SU-DHL-6 (cell line): ENCODE results near the gene MARF1.
"Not testable (repeated sequence)": the region's sequence is repeated elsewhere in the genome, so short reads cannot be mapped to it uniquely, and the experiment has no call there.

Source experiments
- H2AFZ ChIP-seq: fragments of 200-600 bp; sonication (generic); 2 replicates; pipeline ENCODE4 v1.6.1; 2014; ENCODE audit warnings: low read depth, mild to moderate bottlenecking, moderate library complexity, mixed read lengths, antibody characterized with exemption, low read length; ENCODE audit not compliant: severe bottlenecking
- H3F3A ChIP-seq: fragments of 200-600 bp; shearing (Covaris generic); 2 replicates; pipeline ENCODE4 v1.6.0; 2016; ENCODE audit warnings: antibody characterized with exemption, mild to moderate bottlenecking; ENCODE audit not compliant: insufficient read depth
- H3K27ac ChIP-seq: fragments of 200-600 bp; sonication (generic); 2 replicates; pipeline ENCODE4 v1.5.1; 2016; ENCODE audit warnings: low read depth, mild to moderate bottlenecking, low read length, moderate library complexity, mixed read lengths
- H3K27me3 ChIP-seq: fragments of 200-600 bp; sonication (generic), shearing (Covaris generic); 2 replicates; pipeline ENCODE4 v1.6.0; 2014; ENCODE audit warnings: mild to moderate bottlenecking, low read length
- H3K36me3 ChIP-seq: fragments of 200-600 bp; sonication (generic); 2 replicates; pipeline ENCODE4 v1.6.1; 2014; ENCODE audit warnings: mild to moderate bottlenecking, low read length, mixed read lengths
- H3K4me2 ChIP-seq: fragments of 300-600, 200-600 bp; shearing (Covaris generic), sonication (generic); 2 replicates; pipeline ENCODE4 v1.6.0; 2014; ENCODE audit warnings: low read length, low read depth, mild to moderate bottlenecking; ENCODE audit not compliant: poor library complexity, severe bottlenecking
- H3K4me3 ChIP-seq: fragments of 200-600 bp; sonication (generic); 2 replicates; pipeline ENCODE4 v1.5.1; 2014; ENCODE audit warnings: antibody characterized with exemption, low read length, mild to moderate bottlenecking, mixed read lengths; ENCODE audit not compliant: insufficient read depth, poor library complexity, severe bottlenecking
- H3K79me2 ChIP-seq: fragments of 200-600 bp; sonication (generic); 2 replicates; pipeline ENCODE4 v1.6.1; 2014; ENCODE audit warnings: mild to moderate bottlenecking, low read length, moderate library complexity; ENCODE audit not compliant: insufficient read depth
- H3K9ac ChIP-seq: fragments of 200-600 bp; sonication (generic); 2 replicates; pipeline ENCODE4 v1.7.0; 2014; ENCODE audit warnings: mild to moderate bottlenecking, low read length
- H3K9me2 ChIP-seq: fragments of 200-600 bp; sonication (generic); replicated peaks from 2 replicates; pipeline ENCODE4 v1.6.1; 2014; ENCODE audit warnings: low read length; ENCODE audit not compliant: insufficient read depth
- H3K9me3 ChIP-seq: fragments of 200-600 bp; sonication (generic); 2 replicates; pipeline ENCODE4 v1.6.1; 2014; ENCODE audit warnings: low read length, mixed read lengths; ENCODE audit not compliant: insufficient read depth
- H4K20me1 ChIP-seq: fragments of 200-600 bp; sonication (generic); 2 replicates; pipeline ENCODE4 v1.6.1; 2014; ENCODE audit warnings: low read depth, mild to moderate bottlenecking, antibody characterized with exemption, low read length, moderate library complexity, mixed read lengths
- EZH2phosphoT487 ChIP-seq: fragments of 200-600 bp; sonication (generic), shearing (Covaris generic); conservative IDR thresholded peaks from 2 replicates; pipeline ENCODE4 v1.6.1; 2018; ENCODE audit warnings: mild to moderate bottlenecking, antibody characterized with exemption, low read length, moderate library complexity, mixed read lengths
- TF ChIP-seq, protein P1 (sequence below): fragments of 200-600 bp; sonication (generic); IDR thresholded peaks from one replicate; pipeline ENCODE4 v1.5.1; 2017; ENCODE audit warnings: antibody characterized with exemption, mild to moderate bottlenecking, low read length, moderate library complexity; ENCODE audit not compliant: insufficient read depth, poor library complexity, severe bottlenecking

The MARF1 gene

DNA sequence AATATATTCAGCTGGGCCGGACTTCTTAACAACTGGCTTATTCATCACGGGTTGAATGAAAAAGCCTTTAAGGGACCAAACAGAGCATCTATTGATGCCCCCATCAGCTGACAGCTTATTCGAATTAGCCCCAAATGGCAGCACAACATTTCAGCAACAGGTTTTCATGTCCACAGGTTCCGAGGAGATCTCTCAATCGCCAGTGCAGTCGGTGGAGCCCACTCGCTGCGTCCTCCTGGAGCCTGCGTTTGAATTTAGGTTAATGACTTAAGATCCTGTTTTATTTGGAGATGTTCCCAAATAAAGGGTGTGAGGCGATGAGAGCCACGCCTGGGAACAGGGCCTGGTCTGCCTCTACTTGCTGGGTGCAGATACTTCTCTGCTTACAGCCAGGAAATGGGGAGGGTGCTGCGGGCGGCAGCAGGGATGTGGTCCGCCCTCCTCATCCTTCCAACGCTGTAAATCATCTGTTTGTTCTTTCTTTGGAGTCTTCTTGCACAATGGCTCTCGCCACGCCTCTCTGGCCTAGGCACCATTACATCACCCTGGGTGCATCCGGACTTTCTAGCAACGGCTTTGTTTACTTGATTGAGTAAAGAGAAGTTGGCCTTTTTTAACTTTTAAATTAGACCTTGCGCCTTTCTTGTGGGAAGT lies 29.7 kb upstream of the MARF1 start:
- Histone ChIP-seq H4K20me1 (no peaks in the 10 kb centered on the region), H3K4me2 (no peak overlapping the region), H3K9me3 (no peaks in the 10 kb centered on the region), H3K27me3 (no peaks in the 10 kb centered on the region), H3F3A (no peaks in the 10 kb centered on the region), H3K79me2 (peaks cover 5% of the 10 kb centered on the region; the same call in 1 of the 2 replicates), H2AFZ (no peak overlapping the region), H3K27ac (no peak overlapping the region), H3K9ac (no peak overlapping the region), H3K4me3 (no peak overlapping the region), H3K36me3 (no peaks in the 10 kb centered on the region), H3K9me2 (no peaks in the 10 kb centered on the region)
- TF ChIP-seq, protein P1, sequence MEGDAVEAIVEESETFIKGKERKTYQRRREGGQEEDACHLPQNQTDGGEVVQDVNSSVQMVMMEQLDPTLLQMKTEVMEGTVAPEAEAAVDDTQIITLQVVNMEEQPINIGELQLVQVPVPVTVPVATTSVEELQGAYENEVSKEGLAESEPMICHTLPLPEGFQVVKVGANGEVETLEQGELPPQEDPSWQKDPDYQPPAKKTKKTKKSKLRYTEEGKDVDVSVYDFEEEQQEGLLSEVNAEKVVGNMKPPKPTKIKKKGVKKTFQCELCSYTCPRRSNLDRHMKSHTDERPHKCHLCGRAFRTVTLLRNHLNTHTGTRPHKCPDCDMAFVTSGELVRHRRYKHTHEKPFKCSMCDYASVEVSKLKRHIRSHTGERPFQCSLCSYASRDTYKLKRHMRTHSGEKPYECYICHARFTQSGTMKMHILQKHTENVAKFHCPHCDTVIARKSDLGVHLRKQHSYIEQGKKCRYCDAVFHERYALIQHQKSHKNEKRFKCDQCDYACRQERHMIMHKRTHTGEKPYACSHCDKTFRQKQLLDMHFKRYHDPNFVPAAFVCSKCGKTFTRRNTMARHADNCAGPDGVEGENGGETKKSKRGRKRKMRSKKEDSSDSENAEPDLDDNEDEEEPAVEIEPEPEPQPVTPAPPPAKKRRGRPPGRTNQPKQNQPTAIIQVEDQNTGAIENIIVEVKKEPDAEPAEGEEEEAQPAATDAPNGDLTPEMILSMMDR, result no peak
- no peak for TF ChIP-seq EZH2phosphoT487

DNA sequence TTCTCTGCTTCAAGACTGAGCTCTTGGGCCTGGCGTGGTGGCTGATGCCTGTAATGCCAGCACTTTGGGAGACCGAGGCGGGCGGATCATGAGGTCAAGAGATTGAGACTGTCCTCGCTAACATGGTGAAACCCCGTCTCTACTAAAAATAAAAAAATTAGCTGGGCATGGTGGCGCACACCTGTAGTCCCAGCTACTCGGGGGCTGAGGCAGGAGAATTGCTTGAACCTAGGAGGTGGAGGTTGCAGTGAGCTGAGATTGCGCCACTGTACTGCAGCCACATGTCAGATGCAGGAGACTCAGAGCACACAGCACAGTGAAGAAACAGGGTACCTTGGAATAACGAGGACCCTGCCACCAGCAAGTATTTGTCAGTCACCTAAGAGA lies 29.2 kb upstream of the MARF1 start:
- not testable (repeated sequence) for H3K79me2 ChIP-seq, H3K4me2 ChIP-seq, H3K9ac ChIP-seq

DNA sequence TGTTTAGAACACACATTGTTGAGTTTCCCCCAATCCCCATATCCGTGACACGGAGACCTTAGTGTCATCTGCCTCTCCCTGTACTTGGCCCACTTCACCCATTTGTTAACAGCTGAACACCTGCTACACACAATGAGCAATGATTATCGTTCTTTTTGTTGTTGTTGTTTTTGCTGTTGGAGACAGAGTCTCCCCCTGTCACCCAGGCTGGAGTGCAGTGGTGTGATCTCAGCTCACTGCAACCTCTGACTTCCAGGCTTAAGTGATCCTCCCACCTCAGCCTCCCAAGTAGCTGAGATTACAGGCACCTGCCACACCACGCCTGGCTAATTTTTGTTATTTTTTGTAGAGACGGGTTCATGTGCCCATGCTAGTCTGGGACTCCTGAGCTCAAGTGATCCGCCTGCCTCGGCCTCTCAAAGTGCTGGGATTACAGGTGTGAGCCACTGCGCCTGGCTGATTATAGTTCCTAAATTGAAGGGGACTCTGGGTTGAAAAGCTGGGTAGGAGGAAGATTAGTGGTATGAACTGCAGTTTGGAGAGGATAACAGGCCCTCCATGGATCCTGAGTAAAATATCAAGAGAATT lies 28.7 kb upstream of the MARF1 start:
- TF ChIP-seq EZH2phosphoT487, result no peak
- TF ChIP-seq, protein P1, result no peak
- H4K20me1 ChIP-seq, result no peaks in the 10 kb centered on the region
- no peak overlapping the region for H3K27ac ChIP-seq
- peaks cover 3% of the 10 kb centered on the region; the same call in 1 of the 2 replicates for H3K36me3 ChIP-seq
- H2AFZ ChIP-seq, result no peak overlapping the region
- H3K9me2 ChIP-seq, result no peaks in the 10 kb centered on the region
- no peaks in the 10 kb centered on the region for H3F3A ChIP-seq
- H3K9me3 ChIP-seq, result no peaks in the 10 kb centered on the region
- H3K4me3 ChIP-seq, result no peak overlapping the region
- peaks cover 5% of the 10 kb centered on the region; the same call in 1 of the 2 replicates for H3K79me2 ChIP-seq
- no peak overlapping the region for H3K9ac ChIP-seq
- H3K4me2 ChIP-seq, result no peak overlapping the region
- H3K27me3 ChIP-seq, result no peaks in the 10 kb centered on the region

More for the DNA sequence above, 29.2 kb upstream of the MARF1 start:
- H3K9me2 ChIP-seq, H3K27me3 ChIP-seq, H3K27ac ChIP-seq, H3K4me3 ChIP-seq, H4K20me1 ChIP-seq, H3K36me3 ChIP-seq, H3K9me3 ChIP-seq, H3F3A ChIP-seq, H2AFZ ChIP-seq: not testable (repeated sequence)

DNA sequence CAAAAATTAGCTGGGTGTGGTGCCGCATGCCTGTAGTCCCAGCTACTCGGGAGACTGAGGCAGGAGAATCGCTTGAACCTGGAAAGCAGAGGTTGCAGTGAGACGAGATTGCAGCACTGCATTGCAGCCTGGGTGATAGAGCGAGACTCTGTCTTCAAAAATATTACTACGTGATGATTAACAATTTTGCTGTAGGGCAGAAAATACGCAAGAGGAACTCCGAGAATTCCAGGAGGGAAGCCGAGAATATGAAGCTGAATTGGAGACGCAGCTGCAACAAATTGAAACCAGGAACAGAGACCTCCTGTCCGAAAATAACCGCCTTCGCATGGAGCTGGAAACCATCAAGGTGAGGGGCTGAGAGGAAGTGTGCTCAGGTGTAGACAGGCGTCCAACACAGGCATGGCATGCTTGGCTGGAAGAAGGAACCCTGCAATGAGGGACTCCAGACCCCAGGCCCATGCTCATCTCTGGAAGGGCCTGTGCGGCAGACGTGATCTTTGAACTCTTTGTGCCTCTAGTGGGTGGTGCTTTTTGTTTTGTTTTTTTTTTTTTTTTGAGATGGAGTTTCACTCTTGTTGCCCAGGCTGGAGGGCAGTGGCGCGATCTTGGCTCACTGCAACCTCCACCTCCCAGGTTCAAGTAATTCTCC lies 24.3 kb upstream of the MARF1 start:
- peaks cover 15% of the 10 kb centered on the region for H3K79me2 ChIP-seq
- no peaks in the 10 kb centered on the region for H3F3A ChIP-seq
- no peak overlapping the region for H3K9ac ChIP-seq
- H3K4me2 ChIP-seq, result no peak overlapping the region
- no peaks in the 10 kb centered on the region for H3K27me3 ChIP-seq
- H2AFZ ChIP-seq, result no peak overlapping the region
- H3K9me3 ChIP-seq, result no peaks in the 10 kb centered on the region
- no peaks in the 10 kb centered on the region for H4K20me1 ChIP-seq
- H3K36me3 ChIP-seq, result peaks cover 3% of the 10 kb centered on the region; the same call in 1 of the 2 replicates
- H3K9me2 ChIP-seq, result no peaks in the 10 kb centered on the region
- TF ChIP-seq, protein P1, result no peak
- TF ChIP-seq EZH2phosphoT487, result no peak
- H3K27ac ChIP-seq, result no peak overlapping the region
- no peak overlapping the region for H3K4me3 ChIP-seq
